ENCODE results near the gene ARHGEF28. TPM values are rescaled to one million over a fixed set of nuclear protein-coding genes. Genes with fewer than 3 reads are reported as not detected.

The ARHGEF28 gene
- total RNA-seq, 1 experiment from 2014 or later: 6.1 TPM

- H2AFZ ChIP-seq (ENCODE audit: low read depth, low read length, poor library complexity, severe bottlenecking): no peak overlapping the region
- TF ChIP-seq, protein P1, sequence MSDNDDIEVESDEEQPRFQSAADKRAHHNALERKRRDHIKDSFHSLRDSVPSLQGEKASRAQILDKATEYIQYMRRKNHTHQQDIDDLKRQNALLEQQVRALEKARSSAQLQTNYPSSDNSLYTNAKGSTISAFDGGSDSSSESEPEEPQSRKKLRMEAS (IDR thresholded peaks at IDR 0.05): no peak
- TF ChIP-seq CEBPB (IDR thresholded peaks at IDR 0.05; ENCODE audit: low read depth): no peak
- TF ChIP-seq, protein P2, sequence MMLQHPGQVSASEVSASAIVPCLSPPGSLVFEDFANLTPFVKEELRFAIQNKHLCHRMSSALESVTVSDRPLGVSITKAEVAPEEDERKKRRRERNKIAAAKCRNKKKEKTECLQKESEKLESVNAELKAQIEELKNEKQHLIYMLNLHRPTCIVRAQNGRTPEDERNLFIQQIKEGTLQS (IDR thresholded peaks at IDR 0.05): no peak
- no peaks in the 10 kb centered on the region for H3K27me3 ChIP-seq (ENCODE audit: insufficient read depth, low read length)
- no peaks in the 10 kb centered on the region for H3K79me2 ChIP-seq (ENCODE audit: insufficient read depth, low read length)
- BruUV-seq (replicated peaks): no TSS peak
- no peak overlapping the region for H3K4me3 ChIP-seq (replicated peaks in 1 of 2; ENCODE audit: low read depth in 1 of 2, low read length in 2 of 2)
- H3K36me3 ChIP-seq (ENCODE audit: control insufficient read depth in 1 of 2, insufficient read depth in 2 of 2, low read length in 2 of 2): no peaks in the 10 kb centered on the region
- CTCF ChIA-PET: interaction anchor here (1.4 kb wide), 1 partner anchor 21 kb away, joined by 3 read pairs; no protein-coding TSS in a partner anchor
- H3K9me2 ChIP-seq (ENCODE audit: insufficient read depth): no peaks in the 10 kb centered on the region
- H3K4me1 ChIP-seq (ENCODE audit: control insufficient read depth in 1 of 2, insufficient read depth in 2 of 2, low read length in 2 of 2): peaks cover 9 to 29% of the 10 kb centered on the region in 2 experiments
- no peaks in the 10 kb centered on the region for H3K9me3 ChIP-seq (ENCODE audit: control insufficient read depth in 1 of 2, insufficient read depth in 1 of 2, low read depth in 1 of 2, low read length in 2 of 2)
- H3K4me2 ChIP-seq (ENCODE audit: low read length): no peak overlapping the region
- DNase-seq (ENCODE audit: low read depth, low spot score): no peak
- H3K27ac ChIP-seq (ENCODE audit: low read depth, low read length): no peak overlapping the region
- RAD21 ChIA-PET (ENCODE audit: low non-redundant PET in 1 of 2, low total read pairs in 2 of 2, uncharacterized antibody in 2 of 2, unreplicated experiment in 2 of 2): no interaction called here
- POLR2A ChIA-PET: interaction anchor here (1.0 kb wide), 1 partner anchor 18 kb away, joined by 3 read pairs; no protein-coding TSS in a partner anchor
- ATAC-seq: no peak
- intact Hi-C loops (cut with micrococcal nuclease): no loop called here
- no peaks in the 10 kb centered on the region for H4K20me1 ChIP-seq (ENCODE audit: insufficient read depth)
- H3K9ac ChIP-seq (ENCODE audit: low read length): no peak overlapping the region
Observed at GRCh38 chr5:73672132-73672531, 46.1 kb downstream of the ARHGEF28 start.

- peak overlapping the region; percentile 4; the same call in 1 of the 2 replicates for H3K4me2 ChIP-seq (ENCODE audit: low read length)
- H3K9me2 ChIP-seq (ENCODE audit: insufficient read depth): no peaks in the 10 kb centered on the region
- TF ChIP-seq JUND (IDR thresholded peaks at IDR 0.05) (0 out of 2 replicates have a peak, but pooled peaks have one; percentile 17), CBX3 (IDR thresholded peaks at IDR 0.05; ENCODE audit: low read depth) (no peak), TCF7L2 (IDR thresholded peaks at IDR 0.05; ENCODE audit: borderline replicate concordance, extremely low read depth, insufficient read depth, insufficient read length) (no peak), FOSL1 (IDR thresholded peaks at IDR 0.05; ENCODE audit: low read depth) (peak; percentile 9; the same call in 1 of the 2 replicates), POLR2AphosphoS5 (IDR thresholded peaks at IDR 0.05; ENCODE audit: low read depth, low read length) (no peak), SP1 (IDR thresholded peaks at IDR 0.05; ENCODE audit: low read depth) (0 out of 2 replicates have a peak, but pooled peaks have one; percentile 10)
- H4K20me1 ChIP-seq (ENCODE audit: insufficient read depth): no peaks in the 10 kb centered on the region
- RAD21 ChIA-PET (ENCODE audit: low non-redundant PET in 1 of 2, low total read pairs in 2 of 2, uncharacterized antibody in 2 of 2, unreplicated experiment in 2 of 2): interaction anchor here in 1 of 2 experiments (1.1 kb wide), 1 partner anchor 52 kb away, joined by 3 read pairs; no protein-coding TSS in a partner anchor
- CTCF ChIA-PET: interaction anchor here (1.4 kb wide), 1 partner anchor 20 kb away, joined by 3 read pairs; no protein-coding TSS in a partner anchor
- H3K4me1 ChIP-seq (ENCODE audit: control insufficient read depth in 1 of 2, insufficient read depth in 2 of 2, low read length in 2 of 2): peaks cover 9 to 29% of the 10 kb centered on the region in 2 experiments
- ATAC-seq (no peak), DNase-seq (ENCODE audit: low read depth, low spot score) (no peak)
- no peak overlapping the region for H3K9ac ChIP-seq (ENCODE audit: low read length)
- H3K36me3 ChIP-seq (ENCODE audit: control insufficient read depth in 1 of 2, insufficient read depth in 2 of 2, low read length in 2 of 2): no peaks in the 10 kb centered on the region
- intact Hi-C loops (cut with micrococcal nuclease): no loop called here
- no TSS peak for BruUV-seq (replicated peaks)
- H3K4me3 ChIP-seq (replicated peaks in 1 of 2; ENCODE audit: low read depth in 1 of 2, low read length in 2 of 2): no peak overlapping the region
- POLR2A ChIA-PET: no interaction called here
- no peaks in the 10 kb centered on the region for H3K9me3 ChIP-seq (ENCODE audit: control insufficient read depth in 1 of 2, insufficient read depth in 1 of 2, low read depth in 1 of 2, low read length in 2 of 2)
- H2AFZ ChIP-seq (ENCODE audit: low read depth, low read length, poor library complexity, severe bottlenecking): no peak overlapping the region
- no peaks in the 10 kb centered on the region for H3K27me3 ChIP-seq (ENCODE audit: insufficient read depth, low read length)
- no peaks in the 10 kb centered on the region for H3K79me2 ChIP-seq (ENCODE audit: insufficient read depth, low read length)
- H3K27ac ChIP-seq (ENCODE audit: low read depth, low read length): no peak overlapping the region
Observed at GRCh38 chr5:73673161-73673591, 47.2 kb downstream of the ARHGEF28 start.
